ENCODE results near the gene PDE4A. TPM values are rescaled to one million over a fixed set of nuclear protein-coding genes. Genes with fewer than 3 reads are reported as not detected.
"Not testable (repeated sequence)": the region's sequence is repeated elsewhere in the genome, so short reads cannot be mapped to it uniquely, and the experiment has no call there.

PDE4A gene
- total and polyA plus RNA-seq, 2 of the 8 experiments (the other 6 are each of a cell fraction or from before 2014, with no cell fraction given): 2.0 to 4.4 TPM

DNA sequence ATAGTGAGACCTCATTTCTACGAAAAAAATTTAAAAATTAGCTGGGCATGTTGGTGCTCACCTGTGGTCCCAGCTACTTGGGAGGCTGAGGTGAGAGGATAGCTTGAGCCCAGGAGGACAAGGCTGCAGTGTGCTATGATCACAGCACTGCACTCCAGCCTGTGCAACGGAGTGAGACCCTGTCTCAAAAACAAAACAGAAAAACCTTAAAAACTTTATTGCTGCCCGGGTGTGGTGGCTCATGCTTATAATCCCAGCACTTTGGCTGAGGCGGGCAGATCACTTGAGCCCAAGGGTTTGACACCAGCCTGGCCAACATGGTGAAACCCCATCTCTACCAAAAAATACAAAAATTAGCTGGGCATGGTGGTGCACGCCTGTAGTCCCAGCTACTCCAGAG is 9.1 kb upstream of the PDE4A start:
- H3K56ac ChIP-seq (replicated peaks; ENCODE audit: insufficient read length, low read depth, low read length); H2AFZ ChIP-seq (ENCODE audit: low read length); H3K9me3 ChIP-seq (ENCODE audit: insufficient read depth in 2 of 2, low read depth in 1 of 2, low read length in 1 of 2); H3K79me2 ChIP-seq (ENCODE audit: control insufficient read depth in 1 of 2, insufficient read depth in 2 of 2, low read length in 2 of 2); H3K79me1 ChIP-seq (ENCODE audit: low read depth, low read length); H3K18ac ChIP-seq (ENCODE audit: extremely low read depth, low read length); H3K36me3 ChIP-seq (ENCODE audit: control insufficient read depth in 2 of 4, insufficient read depth in 4 of 4, low read length in 3 of 4); H3K4me3 ChIP-seq (ENCODE audit: extremely low read depth in 1 of 4, insufficient read depth in 2 of 4, low read depth in 3 of 4, low read length in 4 of 4); FAIRE-seq; H3K14ac ChIP-seq (ENCODE audit: insufficient read length); H2AK5ac ChIP-seq (ENCODE audit: low read depth, low read length); H2BK15ac ChIP-seq (ENCODE audit: low read length); H2BK20ac ChIP-seq (ENCODE audit: low read length); DNase-seq (ENCODE audit: low read depth in 1 of 2, low spot score in 2 of 2); H4K5ac ChIP-seq (ENCODE audit: insufficient read length, low read depth, low read length); H3K4me1 ChIP-seq (replicated peaks in 1 of 4; ENCODE audit: control insufficient read depth in 3 of 4, insufficient read depth in 4 of 4, low read length in 3 of 4); H4K8ac ChIP-seq (ENCODE audit: extremely low read depth, insufficient read depth, low read length); H3K23me2 ChIP-seq (ENCODE audit: low read depth, low read length); H3K9ac ChIP-seq (replicated peaks in 1 of 4; ENCODE audit: extremely low read depth in 1 of 4, low read depth in 3 of 4, low read length in 3 of 4); H3K23ac ChIP-seq (ENCODE audit: insufficient read length); H2BK5ac ChIP-seq (ENCODE audit: low read depth, low read length); H4K91ac ChIP-seq (replicated peaks; ENCODE audit: insufficient read length, low read length); H2BK12ac ChIP-seq (ENCODE audit: low read depth, low read length); H2BK120ac ChIP-seq (replicated peaks; ENCODE audit: low read depth, low read length); H4K20me1 ChIP-seq (replicated peaks in 1 of 2; ENCODE audit: control insufficient read depth in 1 of 2, insufficient read depth in 2 of 2, low read length in 2 of 2); H3K4me2 ChIP-seq (ENCODE audit: insufficient read depth in 1 of 2, low read depth in 2 of 2, low read length in 2 of 2); H3K27ac ChIP-seq (ENCODE audit: low read depth, low read length); H3K4ac ChIP-seq (replicated peaks; ENCODE audit: insufficient read length, low read depth, low read length); POLR2A ChIA-PET (ENCODE audit: partially characterized antibody): not testable (repeated sequence)
- CTCF ChIA-PET (ENCODE audit: partially characterized antibody): interaction anchor here (0.7 to 9.4 kb wide), 7 partner anchors 7 to 453 kb away, joined by 3 to 172 read pairs (median 4); partner anchors contain the start of genes CDC37, ICAM1 and PDE4A
- WGBS, 2 experiments (ENCODE audit: extremely low coverage in 1 of 2, insufficient coverage in 1 of 2, insufficient read length in 1 of 2, insufficient replicate concordance in 2 of 2, low coverage in 1 of 2, low lambda C conversion rate in 2 of 2, missing lambda C conversion rate in 1 of 2): 78% methylated on average over 5 of the region's 5 CpGs; no CpG with 5 or more reads in 1 of the 2 experiments
- H3K27me3 ChIP-seq (replicated peaks in 1 of 4; ENCODE audit: control insufficient read depth in 3 of 4, extremely low read depth in 1 of 4, insufficient read depth in 3 of 4, low read length in 3 of 4): peaks cover 1 to 17% (median 8%) of the 10 kb centered on the region in 4 experiments

Measured in H1 (cell line).